Glomerular visceral epithelial cell (primary cell): ENCODE data around the gene MBD3.
"Not testable (repeated sequence)": the region's sequence is repeated elsewhere in the genome, so short reads cannot be mapped to it uniquely, and the experiment has no call there.

Experiments used
- DNase-seq: peaks from one replicate; pipeline ENCODE4 v3.0.0-alpha.2; 2016; ENCODE audit errors: extremely low spot score

MBD3 gene

GRCh38 chr19:1592755-1593500, at the start of gene MBD3:
Gene MBD3 (minus strand): TSS chr19:1592865. CDS start chr19:1592631, 234 bp downstream.
- DNase-seq, result peak; percentile 96

GRCh38 chr19:1640893-1641448, 48.3 kb upstream of the MBD3 start:
- not testable (repeated sequence) for DNase-seq

GRCh38 chr19:1636325-1637236, 43.9 kb upstream of the MBD3 start:
- DNase-seq, result no peak

GRCh38 chr19:1634938-1635243, 42.2 kb upstream of the MBD3 start:
- DNase-seq, result no peak

DNA sequence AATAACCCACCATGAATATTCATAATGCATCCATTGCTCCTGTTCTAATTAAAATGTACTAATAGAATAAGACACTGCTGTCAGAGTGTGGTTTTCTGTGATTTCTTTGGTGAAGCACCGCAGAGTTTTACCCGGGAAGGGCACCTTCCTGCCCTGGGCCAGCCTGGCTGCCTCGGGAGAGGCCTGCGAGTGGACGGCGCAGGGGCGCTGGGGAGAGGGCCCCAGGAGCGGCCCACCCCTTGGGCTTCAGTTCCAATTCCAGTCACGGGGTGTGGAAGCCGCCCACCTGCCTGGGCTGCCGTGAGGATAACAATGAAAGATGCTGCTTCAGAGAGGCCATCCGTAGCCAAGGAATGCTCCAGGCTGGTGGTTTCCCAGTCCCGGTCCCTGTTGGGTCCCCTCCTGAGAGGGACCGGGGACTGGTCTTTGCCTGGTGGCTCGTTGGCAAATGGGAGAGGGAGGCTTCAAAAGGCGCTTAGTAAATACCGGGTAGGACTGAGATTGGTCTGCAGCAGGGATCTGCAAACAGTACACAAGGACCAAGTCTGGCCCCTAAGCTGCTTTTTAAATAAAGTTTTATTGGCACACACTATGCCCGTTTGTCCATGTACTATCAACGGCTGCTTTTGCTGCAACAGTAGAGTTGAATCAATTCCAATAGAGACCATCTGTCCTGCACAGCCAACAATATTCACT, 41.7 kb upstream of the MBD3 start:
- DNase-seq, result no peak

DNA sequence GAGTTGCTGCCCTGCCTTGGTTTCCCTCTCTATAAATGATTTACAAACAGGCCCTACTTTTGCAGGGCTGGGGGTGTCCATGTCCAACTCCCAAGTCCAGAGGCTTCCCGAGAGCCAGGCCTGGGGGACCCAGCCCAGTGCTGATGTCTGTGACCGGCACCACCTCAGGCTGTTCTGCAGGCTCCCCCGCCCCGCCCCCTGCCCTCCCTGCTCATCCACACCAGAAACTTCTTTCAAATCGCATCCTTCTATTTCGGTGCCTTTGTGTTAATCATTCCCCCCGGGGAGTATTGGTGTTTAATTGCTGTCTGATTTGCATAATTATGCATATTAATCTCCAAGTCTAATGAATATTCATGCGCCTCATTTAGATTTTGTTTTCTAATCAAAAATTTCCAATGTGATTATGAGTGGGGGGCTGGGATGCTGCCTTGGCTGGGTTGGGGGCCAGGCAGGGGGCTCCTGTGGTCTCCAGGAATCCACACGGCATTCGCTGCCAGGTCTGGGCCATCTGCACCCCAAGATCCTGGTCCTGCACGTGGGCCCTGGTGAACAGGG, 40.7 kb upstream of the MBD3 start:
- no peak for DNase-seq

DNA sequence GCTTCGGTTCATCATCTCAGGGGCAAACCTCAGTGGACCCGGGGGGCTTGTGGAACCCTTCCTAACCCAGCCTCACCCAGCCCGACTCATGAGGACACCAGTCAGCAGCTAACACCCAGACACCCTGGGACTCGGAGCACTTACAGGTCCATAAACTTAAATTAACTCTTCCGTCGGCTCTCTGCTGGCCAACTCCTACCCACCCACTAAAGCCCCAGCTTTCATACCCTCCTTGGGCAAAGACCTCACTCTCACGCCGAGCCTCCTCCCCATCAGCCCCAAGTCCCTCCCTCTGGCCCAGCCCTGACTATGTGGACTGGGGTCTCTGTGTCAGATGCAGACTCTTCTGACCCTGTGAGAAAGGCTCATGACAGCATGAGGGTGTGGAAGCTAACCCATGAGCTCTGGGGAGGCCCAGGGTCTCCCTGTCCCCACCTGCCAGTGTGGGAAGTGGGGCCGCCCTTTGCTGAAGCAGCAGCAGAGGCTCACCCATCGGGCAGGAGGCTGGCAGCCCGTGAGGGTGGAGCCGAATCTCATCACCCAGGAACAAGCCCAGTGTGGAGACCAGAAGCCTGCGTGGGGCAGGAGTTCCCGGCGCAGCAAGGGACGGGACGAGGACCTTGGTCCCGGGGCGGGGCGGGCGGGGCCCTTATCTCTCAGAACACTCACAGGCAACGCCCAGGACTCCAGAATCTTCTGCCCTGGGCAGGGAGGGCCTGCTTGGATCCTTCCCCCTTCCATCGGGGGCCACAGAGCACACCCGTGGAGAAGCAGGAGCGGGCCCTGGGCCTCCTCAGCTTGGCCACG, 40.0 kb upstream of the MBD3 start:
- no peak for DNase-seq

- no peak for DNase-seq
Measured at GRCh38 chr19:1631557-1632100, 39.0 kb upstream of the MBD3 start.

DNA sequence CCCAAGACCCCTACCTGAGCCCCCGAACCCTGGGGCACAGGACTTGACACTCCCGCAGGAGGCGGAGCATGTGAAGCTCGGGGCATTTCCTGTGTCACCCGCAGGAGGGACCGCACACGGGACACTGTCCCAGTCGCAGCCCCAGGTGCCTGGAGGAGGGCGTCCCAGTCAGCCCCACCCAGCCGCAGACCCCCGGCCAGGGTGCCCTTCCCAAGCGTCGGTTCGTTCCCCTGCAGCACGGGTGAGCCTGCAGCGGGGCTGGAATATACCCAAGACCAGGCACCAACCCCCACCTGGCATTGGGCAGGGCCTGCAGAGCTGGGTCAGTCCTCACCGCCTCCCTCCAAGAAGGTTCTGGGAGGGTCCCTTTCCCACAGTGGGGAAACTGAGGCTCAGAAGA, 38.1 kb upstream of the MBD3 start:
- DNase-seq, result no peak

GRCh38 chr19:1630012-1630411, 37.3 kb upstream of the MBD3 start:
- DNase-seq, result no peak

DNA sequence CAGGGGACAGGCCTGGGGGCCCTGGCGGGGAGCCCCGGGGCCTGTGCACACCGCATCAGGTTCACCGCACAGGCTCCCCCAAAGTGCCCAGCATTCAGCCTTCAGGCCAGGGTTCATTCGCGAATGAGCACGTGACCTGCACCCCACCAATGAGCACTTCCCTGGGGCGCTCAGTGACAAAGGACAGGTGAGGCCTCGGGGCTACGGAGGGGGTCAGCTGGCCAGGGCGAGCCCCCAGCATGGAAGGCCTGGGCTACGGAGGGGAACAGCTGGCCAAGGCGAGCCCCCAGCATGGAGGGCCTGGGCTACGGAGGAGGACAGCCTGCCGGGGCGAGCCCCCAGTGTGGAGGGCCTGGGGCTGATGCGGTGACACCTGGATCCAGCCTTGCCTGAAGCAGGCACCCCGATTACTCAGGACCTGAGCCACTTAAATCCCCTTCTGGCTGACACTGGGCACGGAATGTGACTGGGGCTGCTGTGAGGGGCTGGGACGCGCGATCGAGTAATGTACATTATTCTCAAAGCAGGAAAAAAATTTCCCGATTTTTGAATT, 36.7 kb upstream of the MBD3 start:
- no peak for DNase-seq

GRCh38 chr19:1627194-1627593, 34.5 kb upstream of the MBD3 start:
- DNase-seq, result no peak

GRCh38 chr19:1626417-1627010, 33.8 kb upstream of the MBD3 start:
- DNase-seq, result no peak

DNA sequence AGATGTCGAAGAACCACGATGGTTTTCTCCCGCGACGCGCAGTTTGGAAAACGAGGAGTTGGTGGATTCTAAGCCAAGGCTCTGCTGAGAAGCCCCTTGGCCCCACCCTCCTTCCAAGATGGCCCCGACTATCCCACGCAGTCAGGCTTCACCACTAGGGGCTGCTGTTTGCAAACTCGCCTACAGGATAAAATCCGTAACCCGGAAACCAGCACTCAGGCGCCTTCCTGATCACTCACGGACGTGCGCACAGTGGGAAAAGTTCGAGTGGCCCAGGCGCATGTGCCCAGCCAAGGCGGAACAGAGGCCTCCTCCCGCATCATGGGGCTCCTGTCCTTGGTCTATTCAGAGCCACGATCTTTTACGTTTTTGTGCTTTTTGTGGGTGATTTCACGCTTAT, 31.8 kb upstream of the MBD3 start:
- DNase-seq, result peak; percentile 24

- DNase-seq, result no peak
Measured at GRCh38 chr19:1622541-1622940, 29.9 kb upstream of the MBD3 start.

DNA sequence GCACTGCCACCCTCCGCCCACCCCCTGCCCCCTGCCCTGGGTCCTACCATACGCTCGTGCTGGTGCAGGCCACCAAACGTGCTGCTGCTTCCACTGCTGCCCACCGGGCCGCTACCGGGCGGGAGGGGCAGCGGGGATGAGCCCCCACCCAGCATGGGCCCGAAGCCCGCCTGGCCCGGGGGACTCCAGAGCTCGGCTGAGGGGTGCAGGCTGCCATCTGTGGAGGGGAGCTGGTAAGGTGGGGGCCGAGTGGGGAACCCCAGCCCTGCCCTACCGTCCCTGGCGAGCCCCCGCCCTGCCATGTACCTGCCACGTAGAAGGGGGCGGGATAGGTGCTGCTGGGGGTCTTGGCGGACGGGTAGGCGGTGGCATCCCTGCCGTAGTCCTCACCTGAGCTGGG, 29.3 kb upstream of the MBD3 start:
- no peak for DNase-seq

GRCh38 chr19:1621574-1621973, 28.9 kb upstream of the MBD3 start:
- no peak for DNase-seq

- no peak for DNase-seq
Measured at GRCh38 chr19:1621021-1621420, 28.4 kb upstream of the MBD3 start.

DNA sequence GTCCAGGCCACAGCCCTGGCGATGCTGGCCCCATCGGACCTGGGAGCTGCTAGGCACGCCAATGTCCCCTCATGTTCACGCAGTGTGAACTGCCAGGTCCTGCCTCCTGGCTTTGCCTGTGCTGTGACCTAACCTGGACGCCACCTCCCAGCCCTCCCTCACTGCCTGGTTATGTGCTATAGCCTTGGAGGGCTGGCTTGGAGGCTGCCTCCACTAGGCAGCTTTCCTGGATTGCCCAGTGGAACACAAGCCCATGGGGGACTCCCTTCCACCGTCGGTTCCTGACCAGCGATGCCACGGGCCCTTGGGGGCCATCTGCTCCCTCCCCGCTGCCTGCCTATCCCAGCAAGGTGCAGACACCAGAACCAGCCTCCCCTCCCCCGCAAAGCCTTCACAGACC, 27.8 kb upstream of the MBD3 start:
- no peak for DNase-seq

DNA sequence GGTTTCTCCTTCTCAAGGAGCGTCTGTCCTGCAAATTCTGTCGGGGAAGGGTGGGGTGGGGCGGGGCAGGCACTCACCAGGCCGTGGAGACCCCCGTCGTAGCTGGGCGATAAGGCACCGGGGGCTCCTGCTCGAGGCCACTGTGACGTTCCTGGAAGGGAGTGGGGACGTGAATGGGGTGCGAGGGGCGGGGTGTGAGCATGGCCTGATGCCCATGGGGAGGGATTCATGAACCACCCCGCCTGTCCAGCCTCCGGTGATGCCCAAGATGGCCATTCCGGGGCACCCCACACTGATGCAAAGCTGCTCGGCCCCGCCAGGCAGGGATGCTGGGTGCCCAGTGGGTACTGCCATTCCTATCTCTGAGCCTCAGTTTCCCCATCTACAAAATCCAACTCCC, 27.0 kb upstream of the MBD3 start:
- DNase-seq, result no peak
